CD14-positive monocyte (primary cell): Measurements from ENCODE around the gene PPP1R16B. TPM values are rescaled to one million over a fixed set of nuclear protein-coding genes. Genes with fewer than 3 reads are reported as not detected.
A peak's percentile ranks its signal among the peaks of the same experiment; 100 is the strongest.
"Not testable (repeated sequence)": the region's sequence is repeated elsewhere in the genome, so short reads cannot be mapped to it uniquely, and the experiment has no call there.

Experiments used
- DNase-seq, 3 donors: peaks; one replicate each; pipeline ENCODE4 v3.0.0-alpha.2; 2011 to 2022
- H2AFZ ChIP-seq: 2 replicates; pipeline ENCODE4 v1.6.0; 2012; ENCODE audit warnings: mild to moderate bottlenecking, low read depth, low read length, inconsistent platforms; ENCODE audit not compliant: insufficient read depth, poor library complexity, severe bottlenecking
- H3K27ac ChIP-seq, 2 donors: 1 replicate in 1 of 2; 2 replicates in 1 of 2; pipeline ENCODE4 v1.5.1; 2012 to 2013; ENCODE audit warnings: low read length in 2 of 2, control low read depth in 1 of 2, inconsistent platforms in 1 of 2, low read depth in 1 of 2, mild to moderate bottlenecking in 1 of 2
- H3K27me3 ChIP-seq, 2 donors: one replicate each; pipeline versions ENCODE4 v1.6.0 to v1.6.1; 2011 to 2013; ENCODE audit warnings: low read length in 2 of 2; ENCODE audit not compliant: control insufficient read depth in 2 of 2, insufficient read depth in 2 of 2
- H3K36me3 ChIP-seq, 2 donors: replicated peaks in 1 of 2; 1 replicate in 1 of 2; 2 replicates in 1 of 2; pipeline versions ENCODE4 v1.5.1 to v1.6.1; 2012 to 2013; ENCODE audit warnings: low read length in 2 of 2, control low read depth in 1 of 2, inconsistent platforms in 1 of 2, mild to moderate bottlenecking in 1 of 2; ENCODE audit not compliant: insufficient read depth in 2 of 2, control insufficient read depth in 1 of 2
- H3K4me1 ChIP-seq, 2 donors: 1 replicate in 1 of 2; 2 replicates in 1 of 2; pipeline versions ENCODE4 v1.5.1 to v1.6.1; 2012 to 2013; ENCODE audit warnings: low read length in 2 of 2, control low read depth in 1 of 2, inconsistent platforms in 1 of 2, mild to moderate bottlenecking in 1 of 2, moderate library complexity in 1 of 2; ENCODE audit not compliant: insufficient read depth in 2 of 2, control insufficient read depth in 1 of 2
- H3K4me2 ChIP-seq: replicated peaks from 2 replicates; pipeline ENCODE3; 2012; ENCODE audit warnings: low read length, moderate library complexity, mild to moderate bottlenecking; ENCODE audit not compliant: poor library complexity, severe bottlenecking; ENCODE audit errors: extremely low read depth
- H3K4me3 ChIP-seq, 3 experiments: fragments of 200-600 bp in 1 of 3; sonication (generic) in 1 of 3; replicated peaks in 1 of 3; 1 replicate in 2 of 3; 2 replicates in 1 of 3; pipeline ENCODE4 v1.5.1; 2011 to 2013; ENCODE audit warnings: low read length in 3 of 3, mild to moderate bottlenecking in 3 of 3, control low read depth in 2 of 3, low read depth in 2 of 3, inconsistent platforms in 1 of 3, moderate library complexity in 1 of 3
- H3K79me2 ChIP-seq: 2 replicates; pipeline ENCODE4 v1.6.0; 2012; ENCODE audit warnings: mild to moderate bottlenecking, control low read depth, inconsistent platforms, low read length, moderate library complexity; ENCODE audit not compliant: insufficient read depth
- H3K9ac ChIP-seq: 2 replicates; pipeline ENCODE4 v1.6.0; 2017; ENCODE audit warnings: low read length, mild to moderate bottlenecking; ENCODE audit not compliant: insufficient read depth, poor library complexity, severe bottlenecking
- H3K9me3 ChIP-seq, 2 donors: replicated peaks in 1 of 2; 1 replicate in 1 of 2; 2 replicates in 1 of 2; pipeline versions ENCODE4 v1.5.1 to v1.6.1; 2012 to 2013; ENCODE audit warnings: low read length in 2 of 2, control low read depth in 1 of 2; ENCODE audit not compliant: control insufficient read depth in 1 of 2, insufficient read depth in 1 of 2
- H4K20me1 ChIP-seq: 2 replicates; pipeline ENCODE4 v1.6.0; 2012; ENCODE audit warnings: mild to moderate bottlenecking, low read length, control low read depth, moderate library complexity; ENCODE audit not compliant: insufficient read depth
- H3K27ac Mint-ChIP-seq, 7 donors: one replicate each; pipeline ENCODE4 v1.8.0; 2020; ENCODE audit warnings: mild to moderate bottlenecking in 7 of 7, mixed read lengths in 7 of 7, moderate library complexity in 6 of 7, inconsistent platforms in 2 of 7
- H3K27me3 Mint-ChIP-seq, 3 donors: one replicate each; pipeline ENCODE4 v1.8.0; 2021 to 2022; ENCODE audit warnings: low read depth in 3 of 3, mild to moderate bottlenecking in 3 of 3, mixed read lengths in 3 of 3, moderate library complexity in 3 of 3, inconsistent platforms in 1 of 3
- H3K36me3 Mint-ChIP-seq, 2 donors: one replicate each; pipeline ENCODE4 v1.8.0; 2020; ENCODE audit warnings: mixed read lengths in 2 of 2, inconsistent platforms in 1 of 2, mild to moderate bottlenecking in 1 of 2
- H3K4me1 Mint-ChIP-seq: one replicate; pipeline ENCODE4 v1.8.0; 2020; ENCODE audit warnings: mild to moderate bottlenecking, mixed read lengths
- H3K4me3 Mint-ChIP-seq, 2 donors: one replicate each; pipeline ENCODE4 v1.8.0; 2020; ENCODE audit warnings: mild to moderate bottlenecking in 2 of 2, mixed read lengths in 2 of 2, moderate library complexity in 1 of 2
- H3K9me3 Mint-ChIP-seq, 7 donors: one replicate each; pipeline ENCODE4 v1.8.0; 2020 to 2022; ENCODE audit warnings: mixed read lengths in 7 of 7, mild to moderate bottlenecking in 6 of 7, moderate library complexity in 6 of 7, inconsistent platforms in 2 of 7
- WGBS: methylation state at CpG from one replicate; pipeline ENCODE4 v1.1.5; 2013; ENCODE audit warnings: missing lambda C conversion rate; ENCODE audit not compliant: insufficient coverage; 5-methylcytosine and 5-hydroxymethylcytosine counted together
- intact Hi-C, 2 donors: fragments of 100-400 bp; cut with micrococcal nuclease; formaldehyde crosslinking; loops; one replicate each; pipeline versions ENCODE4 v1.15.0 to v1.15.1; 2023
- polyA plus RNA-seq, 3 donors: library from polyadenylated mRNA; depleted of rRNA in 1 of 3; unstranded in 2 of 3; stranded (reverse) in 1 of 3; fragments of 300-500 nt in 2 of 3; fragments of >200 nt in 1 of 3; fragmentation: Illumina TruSeq in 2 of 3; gene quantifications; 1 replicate in 2 of 3; 2 replicates in 1 of 3; pipeline ENCODE4 v1.2.3, GENCODE V29; 2012 to 2021
- TF ChIP-seq, protein P1 (sequence below): fragments of 200-600 bp; IDR thresholded peaks from one replicate; pipeline ENCODE4 v1.8.0; 2022; ENCODE audit warnings: antibody characterized with exemption, mild to moderate bottlenecking

The PPP1R16B gene
- polyA plus RNA-seq, 3 donors = 1.1 to 4.4 (median 1.4) TPM

DNA sequence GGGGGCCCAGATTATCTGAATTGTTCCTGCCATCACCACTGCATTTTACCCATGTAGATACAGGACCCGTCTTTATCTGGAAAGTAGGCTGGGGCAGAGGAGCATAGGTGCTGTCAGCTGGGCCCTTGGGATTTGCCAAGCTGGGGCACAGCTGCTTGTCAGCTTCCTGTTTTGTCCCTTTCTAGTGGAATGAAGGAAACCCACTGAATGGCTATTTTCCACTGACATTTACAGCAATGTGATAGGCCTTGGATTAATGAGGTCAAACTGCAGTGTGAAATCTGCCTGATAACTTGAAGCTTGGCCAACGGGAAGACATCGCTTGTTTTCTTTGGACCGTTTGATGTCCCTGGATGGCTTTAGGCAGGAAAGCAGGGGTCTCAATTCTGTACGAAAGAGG, 6.7 kb downstream of the PPP1R16B start:
- H3K79me2 ChIP-seq = peaks cover 46% of the 10 kb centered on the region
- peaks cover 52 to 59% of the 10 kb centered on the region in 2 donors for H3K4me1 ChIP-seq
- peak overlapping the region; percentile 49 for H3K4me2 ChIP-seq
- H3K9me3 ChIP-seq = no peaks in the 10 kb centered on the region
- H3K9ac ChIP-seq = no peak overlapping the region
- no peaks in the 10 kb centered on the region for H4K20me1 ChIP-seq
- no peak overlapping the region for H2AFZ ChIP-seq
- intact Hi-C loops = no loop called here
- no peaks in the 10 kb centered on the region for H3K36me3 ChIP-seq
- H3K36me3 Mint-ChIP-seq = peaks cover 0 to 7% of the 10 kb centered on the region in 2 donors
- peak overlapping the region in 1 of 2 donors; percentile 75 for H3K27ac ChIP-seq
- peaks cover 66% of the 10 kb centered on the region for H3K4me1 Mint-ChIP-seq
- TF ChIP-seq, protein P1, sequence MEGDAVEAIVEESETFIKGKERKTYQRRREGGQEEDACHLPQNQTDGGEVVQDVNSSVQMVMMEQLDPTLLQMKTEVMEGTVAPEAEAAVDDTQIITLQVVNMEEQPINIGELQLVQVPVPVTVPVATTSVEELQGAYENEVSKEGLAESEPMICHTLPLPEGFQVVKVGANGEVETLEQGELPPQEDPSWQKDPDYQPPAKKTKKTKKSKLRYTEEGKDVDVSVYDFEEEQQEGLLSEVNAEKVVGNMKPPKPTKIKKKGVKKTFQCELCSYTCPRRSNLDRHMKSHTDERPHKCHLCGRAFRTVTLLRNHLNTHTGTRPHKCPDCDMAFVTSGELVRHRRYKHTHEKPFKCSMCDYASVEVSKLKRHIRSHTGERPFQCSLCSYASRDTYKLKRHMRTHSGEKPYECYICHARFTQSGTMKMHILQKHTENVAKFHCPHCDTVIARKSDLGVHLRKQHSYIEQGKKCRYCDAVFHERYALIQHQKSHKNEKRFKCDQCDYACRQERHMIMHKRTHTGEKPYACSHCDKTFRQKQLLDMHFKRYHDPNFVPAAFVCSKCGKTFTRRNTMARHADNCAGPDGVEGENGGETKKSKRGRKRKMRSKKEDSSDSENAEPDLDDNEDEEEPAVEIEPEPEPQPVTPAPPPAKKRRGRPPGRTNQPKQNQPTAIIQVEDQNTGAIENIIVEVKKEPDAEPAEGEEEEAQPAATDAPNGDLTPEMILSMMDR = no peak
- peaks cover 2 to 14% (median 8%) of the 10 kb centered on the region in 3 donors for H3K27me3 Mint-ChIP-seq
- peak overlapping the region in 1 of 3 experiments; percentile 44 for H3K4me3 ChIP-seq
- H3K9me3 Mint-ChIP-seq = no peaks in the 10 kb centered on the region
- DNase-seq = peak in 2 of 3 donors; percentile 14 to 32
- H3K27me3 ChIP-seq = peaks cover 0 to 8% of the 10 kb centered on the region in 2 donors
- WGBS = 100% methylated on average over 3 of the region's 5 CpGs
- no peak overlapping the region for H3K4me3 Mint-ChIP-seq
- H3K27ac Mint-ChIP-seq = peak overlapping the region in 3 of 7 donors; percentile 79 to 89 (median 87)

DNA sequence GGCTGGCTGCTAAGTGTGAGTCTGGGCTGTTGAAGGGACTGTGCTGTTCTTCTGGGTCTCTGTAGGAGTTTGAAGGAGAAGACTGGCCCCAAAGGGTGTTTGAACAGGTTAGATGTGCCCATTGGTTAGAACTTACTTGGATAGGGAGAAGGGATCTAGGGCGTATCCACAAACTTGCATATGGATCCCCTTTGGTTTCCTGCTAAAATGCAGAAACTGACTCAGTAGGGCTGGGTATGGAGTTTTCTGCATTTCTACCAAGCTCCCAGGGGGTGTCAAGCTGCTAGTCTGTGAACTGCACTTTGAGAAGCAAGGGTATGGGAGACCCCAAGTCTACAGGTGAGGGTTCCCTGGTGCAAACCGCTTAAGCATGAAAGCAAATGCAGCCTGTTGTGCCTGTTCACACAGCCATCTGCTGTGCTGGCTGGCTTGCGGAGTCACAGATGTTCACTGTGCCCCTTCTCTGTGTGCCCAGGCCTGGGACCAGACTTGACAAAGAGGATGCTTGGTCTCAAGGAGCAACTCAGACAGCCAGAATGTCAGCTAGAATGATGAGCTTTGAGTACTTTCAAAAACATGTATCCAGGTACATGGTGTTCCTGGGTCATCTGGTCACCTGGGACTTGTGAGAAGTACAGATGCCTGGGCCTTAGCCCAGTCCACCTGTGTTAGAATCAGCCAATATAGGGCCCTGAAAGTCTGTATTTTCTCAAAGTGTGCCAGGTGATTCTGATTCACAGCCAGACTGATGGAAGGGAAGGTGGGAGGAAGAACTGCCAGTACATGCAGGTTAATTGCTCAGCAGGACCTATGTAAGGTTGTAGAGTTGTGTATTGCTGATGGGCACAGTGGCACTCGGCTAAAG, 7.4 kb downstream of the PPP1R16B start:
- peaks cover 2 to 6% (median 3%) of the 10 kb centered on the region in 3 donors for H3K27me3 Mint-ChIP-seq
- TF ChIP-seq, protein P1 = no peak
- intact Hi-C loops = no loop called here
- Histone ChIP-seq H4K20me1 (no peaks in the 10 kb centered on the region), H3K27ac (peak overlapping the region in 1 of 2 donors; percentile 24), H3K4me3 (no peak overlapping the region), H2AFZ (no peak overlapping the region), H3K36me3 (no peaks in the 10 kb centered on the region), H3K4me2 (no peak overlapping the region), H3K9ac (no peak overlapping the region), H3K79me2 (peaks cover 39% of the 10 kb centered on the region), H3K4me1 (peaks cover 44 to 52% of the 10 kb centered on the region in 2 donors), H3K27me3 (peaks cover 0 to under 1% of the 10 kb centered on the region in 2 donors), H3K9me3 (no peaks in the 10 kb centered on the region)
- peaks cover 0 to 7% of the 10 kb centered on the region in 2 donors for H3K36me3 Mint-ChIP-seq
- DNase-seq = no peak
- peaks cover 0 to 2% (median 0%) of the 10 kb centered on the region in 7 donors for H3K9me3 Mint-ChIP-seq
- H3K4me1 Mint-ChIP-seq = peaks cover 58% of the 10 kb centered on the region
- H3K27ac Mint-ChIP-seq = no peak overlapping the region
- WGBS = 92% methylated on average over 3 of the region's 4 CpGs
- H3K4me3 Mint-ChIP-seq = no peak overlapping the region

DNA sequence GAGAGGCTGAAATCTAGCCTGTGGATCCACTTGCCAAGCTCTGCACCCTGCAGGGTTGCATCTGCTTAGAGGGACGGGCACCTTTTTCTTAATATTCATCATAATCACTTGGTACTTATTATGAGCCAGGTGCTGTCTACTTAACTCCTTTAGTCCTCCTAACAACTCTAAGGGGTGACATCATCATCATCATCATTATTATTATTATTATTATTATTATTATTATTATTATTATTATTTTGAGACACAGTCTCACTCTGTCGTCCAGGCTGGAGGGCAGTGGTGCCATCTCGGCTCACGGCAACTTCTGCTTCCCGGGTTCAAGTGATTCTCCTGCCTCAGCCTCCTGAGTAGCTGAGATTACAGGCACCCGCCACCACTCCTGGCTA, 8.1 kb downstream of the PPP1R16B start:
- H3K4me3 ChIP-seq, H3K4me2 ChIP-seq, H3K27ac Mint-ChIP-seq, H3K27me3 Mint-ChIP-seq, H2AFZ ChIP-seq, H3K27me3 ChIP-seq, H3K9me3 ChIP-seq, H3K27ac ChIP-seq, H4K20me1 ChIP-seq, DNase-seq, intact Hi-C loops, H3K36me3 Mint-ChIP-seq, H3K4me3 Mint-ChIP-seq, H3K36me3 ChIP-seq, H3K9me3 Mint-ChIP-seq, H3K9ac ChIP-seq: not testable (repeated sequence)
- H3K79me2 ChIP-seq = peaks cover 37% of the 10 kb centered on the region
- 100% methylated on average over 4 of the region's 6 CpGs for WGBS
- H3K4me1 ChIP-seq = peaks cover 38 to 45% of the 10 kb centered on the region in 2 donors
- H3K4me1 Mint-ChIP-seq = peaks cover 52% of the 10 kb centered on the region
